Activated CD4-positive, CD25-positive, alpha-beta regulatory T cell treated with anti-CD3 and anti-CD28 coated beads, Interleukin-2, amount 50 U/mL, for 72 hours (primary cell): Measurements from ENCODE around the gene TMEM144.

Experiments
- DNase-seq: peaks from one replicate; pipeline ENCODE4 v3.0.0; 2021

Gene TMEM144

GRCh38 chr4:158302076-158302866, 92.0 kb downstream of the TMEM144 start:
- DNase-seq, result no peak

GRCh38 chr4:158304694-158305093, 94.4 kb downstream of the TMEM144 start:
- no peak for DNase-seq
